ENCODE data around the gene PIP4K2B.

DNA sequence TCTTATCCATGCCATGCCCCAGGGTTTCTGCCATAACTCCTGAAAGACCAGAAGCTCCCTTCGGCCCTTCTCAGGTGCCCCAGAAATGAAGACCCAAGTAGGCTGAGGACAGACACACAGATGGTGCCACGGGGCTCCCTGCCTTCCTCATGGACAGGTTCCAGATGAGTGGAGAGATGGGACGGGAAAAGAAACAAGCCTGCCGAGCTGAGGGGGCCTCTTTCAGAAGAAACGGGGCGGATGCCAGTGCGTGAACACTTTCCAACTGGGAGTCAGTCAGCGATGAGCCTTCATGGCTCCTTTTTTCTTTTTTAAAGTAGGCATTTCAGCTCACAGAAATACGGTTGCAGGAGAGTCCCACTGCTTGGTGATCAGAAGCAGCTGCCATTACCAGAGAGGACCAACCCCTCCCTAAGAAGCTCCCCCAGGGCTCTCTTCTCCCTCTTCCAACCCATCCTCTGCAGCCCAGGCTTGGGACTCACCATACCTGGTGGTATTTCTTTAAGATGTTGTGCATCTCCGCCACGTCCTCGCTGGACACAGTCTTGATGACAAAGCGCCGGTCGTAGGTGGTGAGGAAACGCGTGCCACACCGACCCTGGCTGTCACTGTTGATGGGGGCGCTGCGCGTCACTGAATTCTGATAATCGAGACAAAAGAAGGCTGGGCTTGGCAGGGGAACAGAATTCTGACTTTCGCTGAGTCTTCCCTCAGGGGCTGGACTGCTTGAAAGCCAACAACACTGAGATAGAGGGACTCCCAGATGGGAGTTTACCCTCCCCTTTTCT lies 19.2 kb downstream of the PIP4K2B start:
- TF ChIP-seq, protein P1, sequence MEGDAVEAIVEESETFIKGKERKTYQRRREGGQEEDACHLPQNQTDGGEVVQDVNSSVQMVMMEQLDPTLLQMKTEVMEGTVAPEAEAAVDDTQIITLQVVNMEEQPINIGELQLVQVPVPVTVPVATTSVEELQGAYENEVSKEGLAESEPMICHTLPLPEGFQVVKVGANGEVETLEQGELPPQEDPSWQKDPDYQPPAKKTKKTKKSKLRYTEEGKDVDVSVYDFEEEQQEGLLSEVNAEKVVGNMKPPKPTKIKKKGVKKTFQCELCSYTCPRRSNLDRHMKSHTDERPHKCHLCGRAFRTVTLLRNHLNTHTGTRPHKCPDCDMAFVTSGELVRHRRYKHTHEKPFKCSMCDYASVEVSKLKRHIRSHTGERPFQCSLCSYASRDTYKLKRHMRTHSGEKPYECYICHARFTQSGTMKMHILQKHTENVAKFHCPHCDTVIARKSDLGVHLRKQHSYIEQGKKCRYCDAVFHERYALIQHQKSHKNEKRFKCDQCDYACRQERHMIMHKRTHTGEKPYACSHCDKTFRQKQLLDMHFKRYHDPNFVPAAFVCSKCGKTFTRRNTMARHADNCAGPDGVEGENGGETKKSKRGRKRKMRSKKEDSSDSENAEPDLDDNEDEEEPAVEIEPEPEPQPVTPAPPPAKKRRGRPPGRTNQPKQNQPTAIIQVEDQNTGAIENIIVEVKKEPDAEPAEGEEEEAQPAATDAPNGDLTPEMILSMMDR (conservative IDR thresholded peaks at IDR 0.05; ENCODE audit: low read depth, low read length): no peak
- no peak for TF ChIP-seq EZH2 (IDR thresholded peaks at IDR 0.05; ENCODE audit: borderline replicate concordance, low read depth, low read length, poor library complexity, severe bottlenecking)
